A549 (cell line): ENCODE measurements around the gene KCNA10. TPM values are rescaled to one million over a fixed set of nuclear protein-coding genes. Genes with fewer than 3 reads are reported as not detected.

Experiments
- ATAC-seq, 2 experiments: fragments of 200-7000 bp in 1 of 2; fragments of >200 bp in 1 of 2; cut with Nextera tagmentation in 1 of 2; cut with Tn5 transposase in 1 of 2; 3 replicates each; pipeline versions ENCODE4 v1.8.0 to v1.9.1; 2018 to 2020; ENCODE audit warnings: mild to moderate bottlenecking in 1 of 2, moderate library complexity in 1 of 2
- CTCF ChIA-PET: fragments of 300-600 bp; sonication (Branson Sonifier 250); formaldehyde crosslinking; extraction: SDS; loops from one replicate; lab custom pipeline; 2021; ENCODE audit warnings: antibody characterized with exemption, inconsistent platforms; lab: Yijun Ruan, JAX
- POLR2A ChIA-PET: fragments of 350-600 bp; formaldehyde crosslinking; extraction: SDS; loops from one replicate; lab custom pipeline; 2021; ENCODE audit warnings: antibody characterized with exemption, inconsistent platforms; lab: Yijun Ruan, JAX
- DNase-seq, 2 experiments: peaks; one replicate each; pipeline versions ENCODE4 v3.0.0 to v3.0.0-alpha.2; 2011 to 2016; ENCODE audit warnings: low read depth in 1 of 2, low spot score in 1 of 2
- FAIRE-seq: peaks from 2 replicates; lab custom pipeline; 2011; peaks lifted over from hg19 to GRCh38; lab: Jason Lieb, UNC
- H3K27ac ChIP-seq, 2 experiments: fragments of >200 bp; sonication (Bioruptor Twin); formaldehyde crosslinking; 3 replicates each; pipeline ENCODE4 v1.5.1; 2016 to 2017
- H3K4me1 ChIP-seq: fragments of >200 bp; sonication (Bioruptor Twin); formaldehyde crosslinking; 3 replicates; pipeline ENCODE4 v1.6.1; 2016
- H3K4me2 ChIP-seq: fragments of >200 bp; sonication (Bioruptor Twin); formaldehyde crosslinking; 3 replicates; pipeline ENCODE4 v1.6.1; 2016
- H3K4me3 ChIP-seq: fragments of >200 bp; sonication (Bioruptor Twin); formaldehyde crosslinking; 3 replicates; pipeline ENCODE4 v1.5.1; 2016
- H3K9me3 ChIP-seq: fragments of >200 bp; sonication (Bioruptor Twin); formaldehyde crosslinking; 3 replicates; pipeline ENCODE4 v1.6.1; 2016
- CHD4 ChIP-seq: fragments of 200-600 bp; sonication (generic); IDR thresholded peaks from 2 replicates; pipeline ENCODE4 v1.6.1; 2016; ENCODE audit warnings: antibody characterized with exemption, mild to moderate bottlenecking, borderline replicate concordance
- E2F6 ChIP-seq: IDR thresholded peaks from 2 replicates; pipeline ENCODE4 v1.6.1; 2012; ENCODE audit warnings: low read depth, borderline replicate concordance
- EHMT2 ChIP-seq: fragments of 200-600 bp; sonication (generic); IDR thresholded peaks from 2 replicates; pipeline ENCODE4 v1.6.1; 2016; ENCODE audit warnings: antibody characterized with exemption, low read depth, mild to moderate bottlenecking, moderate library complexity
- EP300 ChIP-seq, 2 experiments: fragments of >200 bp; sonication (Bioruptor Twin); formaldehyde crosslinking; IDR thresholded peaks; 2 replicates in 1 of 2; 3 replicates in 1 of 2; pipeline ENCODE4 v1.6.1; 2016 to 2017
- FOSB ChIP-seq: fragments of 250-450 bp; sonication (Bioruptor Pico); IDR thresholded peaks from 2 replicates; pipeline ENCODE4 v1.5.0; 2020; ENCODE audit warnings: mild to moderate bottlenecking, moderate library complexity
- HDAC2 ChIP-seq: fragments of 200-600 bp; sonication (generic); IDR thresholded peaks from 2 replicates; pipeline ENCODE4 v1.6.1; 2016
- HES2 ChIP-seq: fragments of >200 bp; sonication (Bioruptor Twin); formaldehyde crosslinking; IDR thresholded peaks from 2 replicates; pipeline ENCODE4 v1.6.1; 2016
- HEYL ChIP-seq: fragments of 250-450 bp; sonication (Bioruptor Pico); IDR thresholded peaks from 2 replicates; pipeline ENCODE4 v1.8.0; 2021; ENCODE audit warnings: mild to moderate bottlenecking, moderate library complexity
- HMGXB4 ChIP-seq: fragments of 250-450 bp; sonication (Bioruptor Pico); IDR thresholded peaks from 2 replicates; pipeline ENCODE4 v1.5.0; 2021; ENCODE audit warnings: mild to moderate bottlenecking, moderate library complexity, borderline replicate concordance
- HOXA7 ChIP-seq: fragments of 250-450 bp; sonication (Bioruptor Pico); IDR thresholded peaks from 2 replicates; pipeline ENCODE4 v1.5.0; 2020; ENCODE audit warnings: mild to moderate bottlenecking, moderate library complexity
- HOXB5 ChIP-seq: fragments of 250-450 bp; sonication (Bioruptor Pico); IDR thresholded peaks from 2 replicates; pipeline ENCODE4 v1.5.0; 2020; ENCODE audit warnings: mild to moderate bottlenecking, moderate library complexity
- JUN ChIP-seq, 2 experiments: fragments of >200 bp; sonication (Bioruptor Twin); formaldehyde crosslinking; IDR thresholded peaks; 2 replicates in 1 of 2; 3 replicates in 1 of 2; pipeline ENCODE4 v1.6.1; 2016 to 2017
- JUNB ChIP-seq: fragments of >200 bp; sonication (Bioruptor Twin); formaldehyde crosslinking; IDR thresholded peaks from 2 replicates; pipeline ENCODE4 v1.6.1; 2016
- KDM1A ChIP-seq: fragments of 200-600 bp; sonication (generic); IDR thresholded peaks from 2 replicates; pipeline ENCODE4 v1.6.1; 2016; ENCODE audit warnings: low read depth, mild to moderate bottlenecking
- MAFK ChIP-seq: fragments of 450-650 bp; IDR thresholded peaks from 2 replicates; pipeline ENCODE4 v1.6.1; 2014; ENCODE audit not compliant: partially characterized antibody
- MYC ChIP-seq: IDR thresholded peaks from 2 replicates; pipeline ENCODE4 v1.6.1; 2012; ENCODE audit warnings: mild to moderate bottlenecking, inconsistent platforms, low read length, improper control_type of control experiment, borderline replicate concordance
- NPAS2 ChIP-seq: fragments of 250-450 bp; sonication (Bioruptor Pico); IDR thresholded peaks from 2 replicates; pipeline ENCODE4 v1.8.0; 2022; ENCODE audit warnings: mild to moderate bottlenecking, moderate library complexity, borderline replicate concordance
- NR3C1 ChIP-seq: fragments of >200 bp; sonication (Bioruptor Twin); formaldehyde crosslinking; IDR thresholded peaks from 3 replicates; pipeline ENCODE4 v1.6.1; 2017
- POLR2AphosphoS2 ChIP-seq: conservative IDR thresholded peaks from 2 replicates; pipeline ENCODE4 v1.6.1; 2012; ENCODE audit warnings: low read length, improper control_type of control experiment, inconsistent platforms
- WGBS: methylation state at CpG from one replicate; pipeline ENCODE4 v1.1.6; 2017; ENCODE audit errors: missing lambda C conversion rate; 5-methylcytosine and 5-hydroxymethylcytosine counted together
- polyA plus RNA-seq, 4 experiments: library from polyadenylated mRNA; depleted of rRNA in 3 of 4; stranded (reverse); fragments of >200 nt; fragmentation: RNase III in 1 of 4; extraction: RNeasy Plus Mini Kit Qiagen cat#74134 plus additional on column Dnase treatment in 1 of 4; gene quantifications; 2 replicates in 3 of 4; 3 replicates in 1 of 4; pipeline ENCODE4 v1.2.3, GENCODE V29; 2011 to 2017
- TF ChIP-seq, protein P1 (sequence below): fragments of >200 bp; sonication (Bioruptor Twin); formaldehyde crosslinking; IDR thresholded peaks from 3 replicates; pipeline ENCODE4 v1.6.1; 2016
- TF ChIP-seq, protein P2 (sequence below): IDR thresholded peaks from 2 replicates; pipeline ENCODE4 v1.6.1; 2012
- TF ChIP-seq, protein P3 (sequence below): fragments of 150-350 bp; IDR thresholded peaks from 2 replicates; pipeline ENCODE4 v1.6.1; 2014; ENCODE audit warnings: low read depth, mild to moderate bottlenecking, low read length

The KCNA10 gene
- polyA plus RNA-seq, 2 of the 4 experiments (the other 2 are of a cell fraction), result not detected

- Histone ChIP-seq H3K9me3 (0 out of 3 replicates have a peak, but pooled peaks cover 2% of the 10 kb centered on the region), H3K4me1 (no peaks in the 10 kb centered on the region), H3K4me3 (no peak overlapping the region), H3K27ac (no peak overlapping the region), H3K4me2 (no peak overlapping the region)
- DNase-seq (no peak), FAIRE-seq (no peak), ATAC-seq (no peak)
- no peak for TF ChIP-seq HMGXB4
- no peak for TF ChIP-seq MYC
- TF ChIP-seq EP300 (IDR thresholded peaks at IDR 0.05), result no peak
- TF ChIP-seq HEYL (CRISPR knock-in tag), result no peak
- TF ChIP-seq HDAC2, result no peak
- TF ChIP-seq MAFK, result no peak
- TF ChIP-seq HES2, result no peak
- TF ChIP-seq, protein P1, sequence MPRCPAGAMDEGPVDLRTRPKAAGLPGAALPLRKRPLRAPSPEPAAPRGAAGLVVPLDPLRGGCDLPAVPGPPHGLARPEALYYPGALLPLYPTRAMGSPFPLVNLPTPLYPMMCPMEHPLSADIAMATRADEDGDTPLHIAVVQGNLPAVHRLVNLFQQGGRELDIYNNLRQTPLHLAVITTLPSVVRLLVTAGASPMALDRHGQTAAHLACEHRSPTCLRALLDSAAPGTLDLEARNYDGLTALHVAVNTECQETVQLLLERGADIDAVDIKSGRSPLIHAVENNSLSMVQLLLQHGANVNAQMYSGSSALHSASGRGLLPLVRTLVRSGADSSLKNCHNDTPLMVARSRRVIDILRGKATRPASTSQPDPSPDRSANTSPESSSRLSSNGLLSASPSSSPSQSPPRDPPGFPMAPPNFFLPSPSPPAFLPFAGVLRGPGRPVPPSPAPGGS, result no peak
- TF ChIP-seq KDM1A, result no peak
- no peak for TF ChIP-seq NR3C1
- TF ChIP-seq E2F6, result no peak
- no peak for TF ChIP-seq EHMT2
- TF ChIP-seq, protein P2, sequence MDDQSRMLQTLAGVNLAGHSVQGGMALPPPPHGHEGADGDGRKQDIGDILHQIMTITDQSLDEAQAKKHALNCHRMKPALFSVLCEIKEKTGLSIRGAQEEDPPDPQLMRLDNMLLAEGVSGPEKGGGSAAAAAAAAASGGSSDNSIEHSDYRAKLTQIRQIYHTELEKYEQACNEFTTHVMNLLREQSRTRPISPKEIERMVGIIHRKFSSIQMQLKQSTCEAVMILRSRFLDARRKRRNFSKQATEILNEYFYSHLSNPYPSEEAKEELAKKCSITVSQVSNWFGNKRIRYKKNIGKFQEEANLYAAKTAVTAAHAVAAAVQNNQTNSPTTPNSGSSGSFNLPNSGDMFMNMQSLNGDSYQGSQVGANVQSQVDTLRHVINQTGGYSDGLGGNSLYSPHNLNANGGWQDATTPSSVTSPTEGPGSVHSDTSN, result no peak
- no peak for TF ChIP-seq POLR2AphosphoS2
- no peak for TF ChIP-seq NPAS2
- no peak for TF ChIP-seq JUNB
- ChIA-PET CTCF (interaction anchor here (2.5 kb wide), 1 partner anchor 20 kb away, joined by 12 read pairs; no protein-coding TSS in a partner anchor), POLR2A (no interaction called here)
- WGBS, result 27% methylated on average over 3 of the region's 5 CpGs
Observed at GRCh38 chr1:110515891-110516290, 3.1 kb downstream of the KCNA10 start.

- ATAC-seq (no peak), FAIRE-seq (no peak), DNase-seq (no peak)
- ChIA-PET POLR2A (no interaction called here), CTCF (interaction anchor here (1.0 to 2.5 kb wide), 2 partner anchors 9 to 19 kb away, joined by 3 to 12 read pairs; no protein-coding TSS in a partner anchor)
- Histone ChIP-seq H3K4me1 (no peaks in the 10 kb centered on the region), H3K27ac (no peak overlapping the region), H3K4me2 (no peak overlapping the region), H3K4me3 (no peak overlapping the region), H3K9me3 (0 out of 3 replicates have a peak, but pooled peaks cover 2% of the 10 kb centered on the region)
- no peak for TF ChIP-seq MAFK
- TF ChIP-seq CHD4, result no peak
- TF ChIP-seq FOSB (CRISPR knock-in tag), result no peak
- TF ChIP-seq, protein P3, sequence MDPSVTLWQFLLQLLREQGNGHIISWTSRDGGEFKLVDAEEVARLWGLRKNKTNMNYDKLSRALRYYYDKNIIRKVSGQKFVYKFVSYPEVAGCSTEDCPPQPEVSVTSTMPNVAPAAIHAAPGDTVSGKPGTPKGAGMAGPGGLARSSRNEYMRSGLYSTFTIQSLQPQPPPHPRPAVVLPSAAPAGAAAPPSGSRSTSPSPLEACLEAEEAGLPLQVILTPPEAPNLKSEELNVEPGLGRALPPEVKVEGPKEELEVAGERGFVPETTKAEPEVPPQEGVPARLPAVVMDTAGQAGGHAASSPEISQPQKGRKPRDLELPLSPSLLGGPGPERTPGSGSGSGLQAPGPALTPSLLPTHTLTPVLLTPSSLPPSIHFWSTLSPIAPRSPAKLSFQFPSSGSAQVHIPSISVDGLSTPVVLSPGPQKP, result no peak
- no peak for TF ChIP-seq HOXA7
- TF ChIP-seq HOXB5 (CRISPR knock-in tag), result no peak
- TF ChIP-seq JUN (IDR thresholded peaks at IDR 0.05), result no peak
- TF ChIP-seq, all 56 proteins: peak for 0
Observed at GRCh38 chr1:110515041-110515440, 3.9 kb downstream of the KCNA10 start.
